NCI-H748 (cell line): ENCODE results near the gene OCSTAMP.

Source experiments
- DNase-seq: peaks from one replicate; lab custom pipeline; 2025; ENCODE audit not compliant: unreplicated experiment; lab: John Stamatoyannopoulos, UW

The OCSTAMP gene

GRCh38 chr20:46520976-46521579 is 29.4 kb downstream of the OCSTAMP start:
- DNase-seq = peak; percentile 59

GRCh38 chr20:46520540-46520939 is 29.9 kb downstream of the OCSTAMP start:
- no peak for DNase-seq

GRCh38 chr20:46519471-46520068 is 30.9 kb downstream of the OCSTAMP start:
- DNase-seq = no peak

- DNase-seq = peak; percentile 85
These were observed 37.3 kb downstream of the OCSTAMP start, which contains the start of gene ZNF334 for GRCh38 chr20:46512943-46513844. Gene ZNF334, minus strand, starts transcription at chr20:46513559. Its CDS starts 1,457 bp downstream, at chr20:46512102.

GRCh38 chr20:46509523-46509922 is 40.9 kb downstream of the OCSTAMP start:
- no peak for DNase-seq

GRCh38 chr20:46507760-46508407 is 42.6 kb downstream of the OCSTAMP start:
- no peak for DNase-seq

- no peak for DNase-seq
These were observed 44.9 kb downstream of the OCSTAMP start for GRCh38 chr20:46505506-46505905.

- no peak for DNase-seq
These were observed 48.5 kb downstream of the OCSTAMP start for GRCh38 chr20:46501961-46502360.

- DNase-seq = no peak
These were observed 49.0 kb downstream of the OCSTAMP start for GRCh38 chr20:46501337-46501942.

- DNase-seq = no peak
These were observed 56.4 kb downstream of the OCSTAMP start for GRCh38 chr20:46494077-46494476.

GRCh38 chr20:46491354-46491753 is 59.1 kb downstream of the OCSTAMP start:
- DNase-seq = no peak
